Motor neuron (in vitro differentiated cells): ENCODE data around the gene BMX. TPM values are rescaled to one million over a fixed set of nuclear protein-coding genes. Genes with fewer than 3 reads are reported as not detected.

Source experiments
- ATAC-seq, 8 experiments: fragments of 200-7000 bp; cut with Tn5 transposase; replicated peaks in 6 of 8; 2 replicates each; pipeline ENCODE4 v1.8.0; 2021; ENCODE audit warnings: mild to moderate bottlenecking in 8 of 8, moderate library complexity in 8 of 8
- H3K27ac ChIP-seq, 2 donors: fragments of 250-450 bp; sonication (Bioruptor Pico); 2 replicates each; pipeline ENCODE4 v1.9.0; 2021; ENCODE audit warnings: antibody characterized with exemption in 2 of 2, mild to moderate bottlenecking in 2 of 2, moderate library complexity in 1 of 2
- H3K4me1 ChIP-seq, 2 donors: fragments of 250-450 bp; sonication (Bioruptor Pico); replicated peaks in 1 of 2; 2 replicates each; pipeline ENCODE4 v1.6.1; 2021; ENCODE audit warnings: antibody characterized with exemption in 2 of 2, mild to moderate bottlenecking in 2 of 2, moderate library complexity in 1 of 2
- H3K4me3 ChIP-seq, 5 donors: fragments of 250-450 bp; sonication (Bioruptor Pico); 2 replicates each; pipeline ENCODE4 v1.9.0; 2021; ENCODE audit warnings: antibody characterized with exemption in 5 of 5, mild to moderate bottlenecking in 5 of 5, moderate library complexity in 4 of 5
- WGBS, 10 experiments: fragments of 450-650 bp; shearing (Covaris generic); methylation state at CpG; one replicate each; pipeline ENCODE4 v1.0.0; 2022; 5-methylcytosine and 5-hydroxymethylcytosine counted together
- in situ Hi-C, 9 experiments: fragments of 400-800 bp; cut with MboI; loops; one replicate each; pipeline ENCODE4 v1.15.0; 2021; ENCODE audit warnings: low sequenced_read_pairs in 9 of 9, low pct_unique_long_range_greater_than_20kb in 2 of 9; ENCODE audit not compliant: unreplicated experiment in 9 of 9
- total RNA-seq, 8 experiments: library from RNA; unstranded; fragments of 300-600 nt; gene quantifications; 2 replicates each; pipeline versions ENCODE4 v1.2.3 to v1.2.4, GENCODE V29; 2022

BMX gene
- total RNA-seq, 8 experiments from 2014 or later, result 0.05 to 1.4 (median 0.18) TPM; not detected in 4

DNA sequence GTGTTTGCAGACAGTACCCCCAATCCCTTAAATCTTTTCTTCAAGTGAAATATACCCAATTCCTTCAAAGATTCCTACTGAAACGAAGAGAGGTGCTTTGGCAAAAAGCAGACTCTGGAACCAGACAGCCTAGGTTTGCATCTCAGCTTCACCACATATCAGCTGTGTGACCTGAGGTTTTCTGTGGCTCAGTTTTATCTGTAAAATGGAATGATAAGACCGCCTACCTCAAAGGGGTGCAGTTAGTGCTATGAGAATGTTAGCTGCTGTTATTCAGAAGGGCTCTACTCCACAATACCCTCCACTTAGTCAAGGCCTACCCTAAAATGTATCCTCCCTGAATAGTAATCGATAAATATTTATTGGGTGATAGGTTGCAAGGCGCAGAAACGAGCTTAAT lies 8.1 kb upstream of the BMX start:
- in situ Hi-C loops, result loop anchor here in 1 of 9 experiments (25.0 kb wide), 1 partner anchor 170 kb away; the partner anchor contains the start of gene CLTRN
- peak overlapping the region; percentile 30 to 56 (median 40) for H3K4me3 ChIP-seq

DNA sequence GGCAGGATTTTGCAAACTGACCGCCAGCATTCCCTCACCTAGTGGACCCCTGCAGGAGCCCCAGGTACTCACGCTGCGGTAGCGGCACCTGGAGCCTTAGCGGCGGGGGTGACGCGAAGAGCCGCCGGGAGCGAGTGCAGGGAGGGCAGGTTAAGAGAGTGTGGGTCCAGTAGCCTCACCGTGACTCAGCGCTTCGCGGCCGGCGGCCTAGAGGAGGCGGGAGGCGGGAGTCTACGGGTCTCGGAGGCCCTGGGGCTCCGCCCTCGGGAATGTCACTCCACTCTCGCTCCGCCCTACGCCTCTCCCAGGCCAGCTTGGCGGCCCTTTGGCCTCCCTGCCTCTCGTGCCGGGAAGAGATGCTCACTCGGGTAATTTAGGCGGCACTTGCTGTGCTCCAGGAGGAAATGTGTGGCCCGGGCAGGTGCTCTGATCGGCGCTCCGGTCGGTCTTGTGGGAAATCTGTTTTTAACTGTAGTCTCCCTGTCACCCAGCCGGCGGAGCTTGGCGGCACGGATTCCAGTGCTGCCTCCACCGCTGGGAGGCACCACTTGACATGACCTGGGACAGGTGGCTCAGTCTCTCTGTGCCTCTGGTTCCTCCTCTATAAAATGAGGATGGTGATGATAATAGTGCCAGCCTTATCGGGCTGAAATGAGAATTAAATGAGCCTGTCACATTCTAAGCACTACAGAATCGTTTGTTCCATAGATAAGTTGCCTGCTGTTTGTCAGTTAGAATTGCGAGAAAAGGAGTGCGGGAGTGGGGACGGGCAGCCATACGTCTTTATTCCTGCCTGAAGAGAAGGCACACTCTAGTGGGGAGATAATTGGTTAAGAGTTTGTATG lies 7.3 kb upstream of the BMX start, which contains the start of gene PIR:
TSS of gene PIR (minus strand) at position 216 of the 845 bp plus-strand sequence. CDS start 2,076 bp downstream, outside the sequence.
- 0 to 93% (median 20%) methylated on average over 1 to 20 of the region's 47 CpGs; no CpG with 5 or more reads in 5 of the 10 experiments for WGBS, 10 experiments
- in situ Hi-C loops, result loop anchor here in 1 of 9 experiments (25.0 kb wide), 1 partner anchor 169 kb away; the partner anchor contains the start of gene CLTRN
- ATAC-seq, result peak; percentile 99
- Histone ChIP-seq H3K4me3 (peak within 1 kb of the TSS; percentile 30 to 56 (median 40)), H3K4me1 (peaks cover 0 to 4% of the 10 kb centered on the region in 2 donors), H3K27ac (peak within 1 kb of the TSS in 1 of 2 donors; percentile 60)

More for the DNA sequence above, 8.1 kb upstream of the BMX start:
- WGBS, 10 experiments, result 33 to 100% (median 52%) methylated on average over 1 to 4 of the region's 5 CpGs; no CpG with 5 or more reads in 6 of the 10 experiments
- H3K27ac ChIP-seq, result no peak overlapping the region
- H3K4me1 ChIP-seq, result peaks cover 0 to 4% of the 10 kb centered on the region in 2 donors
- no peak for ATAC-seq

DNA sequence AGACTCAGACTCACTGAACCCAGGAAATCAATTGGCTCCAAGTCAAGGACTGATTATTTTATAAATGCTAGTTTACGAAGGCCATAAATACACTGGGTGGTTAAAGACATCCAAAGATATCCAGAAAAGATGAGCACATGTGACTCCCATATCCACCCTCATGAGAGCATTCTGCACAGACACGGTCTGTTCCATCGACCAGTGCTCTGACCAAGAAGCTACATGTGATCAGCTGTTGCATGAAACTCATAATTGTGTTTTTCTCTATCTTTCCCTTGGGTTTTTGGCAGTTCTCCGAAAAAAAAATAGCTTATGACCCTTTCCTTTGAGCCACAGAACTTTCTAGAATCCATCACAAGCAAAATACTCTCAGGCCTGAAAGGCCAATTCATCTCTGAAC lies 4.8 kb upstream of the BMX start:
- peaks cover 0 to 4% of the 10 kb centered on the region in 2 donors for H3K4me1 ChIP-seq
- ATAC-seq, result no peak
- in situ Hi-C loops, result loop anchor here in 1 of 9 experiments (25.0 kb wide), 1 partner anchor 166 kb away; the partner anchor contains the start of gene CLTRN
- no peak overlapping the region for H3K4me3 ChIP-seq
- WGBS, 10 experiments, result 0 to 100% (median 90%) methylated on average over 1 to 4 of the region's 4 CpGs; no CpG with 5 or more reads in 2 of the 10 experiments
- no peak overlapping the region for H3K27ac ChIP-seq

DNA sequence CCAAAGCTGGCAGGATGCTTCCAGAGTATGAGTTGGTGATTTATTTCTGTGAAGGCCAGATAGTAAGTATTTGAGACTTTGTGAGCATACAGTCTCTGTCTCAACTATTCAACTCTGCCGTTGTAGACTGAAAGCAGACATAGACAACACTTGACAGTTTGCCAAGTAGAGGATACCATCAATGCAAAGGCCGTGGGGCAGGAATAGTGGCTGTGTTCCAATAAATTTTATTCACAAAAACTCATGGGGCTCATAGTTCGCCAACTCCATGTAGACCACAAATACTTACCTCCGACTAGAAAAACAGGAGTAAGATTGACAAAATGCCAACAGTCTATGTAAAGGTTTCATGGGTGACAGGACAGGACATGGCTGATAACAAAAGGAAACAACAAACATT lies 3.8 kb upstream of the BMX start:
- no peak overlapping the region for H3K27ac ChIP-seq
- in situ Hi-C loops, result loop anchor here in 1 of 9 experiments (25.0 kb wide), 1 partner anchor 165 kb away; the partner anchor contains the start of gene CLTRN
- H3K4me1 ChIP-seq, result peaks cover 0 to 4% of the 10 kb centered on the region in 2 donors
- no peak for ATAC-seq
- H3K4me3 ChIP-seq, result no peak overlapping the region
- 0 to 100% (median 84%) methylated on average over 1 to 3 of the region's 4 CpGs; no CpG with 5 or more reads in 6 of the 10 experiments for WGBS, 10 experiments

DNA sequence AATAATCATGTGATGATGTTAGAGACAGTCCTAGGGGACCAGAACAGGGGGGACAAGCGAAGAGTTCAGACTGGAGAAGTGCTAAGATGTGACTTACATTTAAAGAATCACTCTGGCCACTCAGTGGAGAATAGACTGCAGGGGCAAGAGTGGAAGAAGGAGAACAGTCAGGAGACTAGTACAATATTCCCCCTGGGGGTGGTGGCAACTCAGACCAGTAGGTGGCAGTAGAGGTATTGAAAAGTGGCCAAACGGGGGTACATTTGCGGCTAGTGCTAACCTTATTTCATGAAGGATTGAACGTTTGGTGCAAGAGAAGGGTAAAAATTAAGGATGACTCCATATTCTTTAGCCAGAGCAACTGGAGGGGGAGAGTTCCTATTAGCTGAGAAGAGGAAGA lies 2.7 kb upstream of the BMX start:
- 0 to 20% (median 0%) methylated on average over 1 of the region's 4 CpGs; no CpG with 5 or more reads in 7 of the 10 experiments for WGBS, 10 experiments
- no peak overlapping the region for H3K27ac ChIP-seq
- H3K4me1 ChIP-seq, result peaks cover 0 to 4% of the 10 kb centered on the region in 2 donors
- in situ Hi-C loops, result loop anchor here in 1 of 9 experiments (25.0 kb wide), 1 partner anchor 164 kb away; the partner anchor contains the start of gene CLTRN
- peak in 3 of 8 experiments; percentile 14 to 42 (median 29) for ATAC-seq
- no peak overlapping the region for H3K4me3 ChIP-seq

DNA sequence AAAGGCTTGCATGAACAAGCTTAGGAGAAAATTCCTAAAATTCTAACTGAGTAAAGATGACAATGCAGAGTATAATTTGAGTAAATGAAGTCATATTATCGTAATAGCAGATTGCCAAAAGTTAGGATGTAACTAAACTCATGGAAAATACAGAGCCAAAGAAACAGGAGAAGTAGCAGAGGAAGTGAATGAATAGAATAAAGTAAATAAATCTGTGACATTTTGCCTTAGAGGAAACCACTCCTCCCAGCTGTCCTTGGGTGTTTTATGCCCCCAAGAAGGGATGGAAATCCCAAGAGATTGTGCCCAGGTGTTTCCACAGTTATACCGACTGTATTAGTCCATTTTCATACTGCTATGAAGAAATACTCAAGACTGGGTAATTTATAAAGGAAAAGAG lies 1.9 kb upstream of the BMX start:
- ATAC-seq, result no peak
- in situ Hi-C loops, result loop anchor here in 1 of 9 experiments (25.0 kb wide), 1 partner anchor 164 kb away; the partner anchor contains the start of gene CLTRN

DNA sequence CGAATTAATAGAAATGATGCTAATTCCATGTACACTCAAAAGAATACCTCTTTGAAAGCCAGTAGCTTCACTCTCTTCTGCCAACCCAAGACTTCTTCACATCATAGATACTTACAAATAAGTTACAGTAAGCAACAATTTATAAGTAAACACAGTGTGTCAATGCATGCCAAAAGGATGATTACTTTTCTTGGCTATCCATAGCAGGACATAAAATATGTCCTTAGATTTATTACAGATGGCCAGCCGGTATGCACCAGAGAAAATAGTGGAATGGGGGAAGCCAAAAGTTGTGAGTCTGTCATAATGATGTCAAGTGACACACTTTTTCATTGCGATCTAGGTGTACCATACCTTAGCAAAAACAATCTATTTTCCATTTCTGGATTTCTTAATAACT lies 631 bp upstream of the BMX start:
- Histone ChIP-seq H3K27ac (no peak overlapping the region), H3K4me1 (no peaks in the 10 kb centered on the region), H3K4me3 (no peak overlapping the region)
- 33 to 100% (median 89%) methylated on average over 1 to 3 of the region's 3 CpGs; no CpG with 5 or more reads in 6 of the 10 experiments for WGBS, 10 experiments
- ATAC-seq, result no peak
- in situ Hi-C loops, result loop anchor here in 1 of 9 experiments (25.0 kb wide), 1 partner anchor 162 kb away; the partner anchor contains the start of gene CLTRN

More for the DNA sequence above, 1.9 kb upstream of the BMX start:
- Histone ChIP-seq H3K27ac (no peak overlapping the region), H3K4me3 (no peak overlapping the region), H3K4me1 (peaks cover 0 to under 1% of the 10 kb centered on the region in 2 donors)
- WGBS, 10 experiments, result 44 to 96% (median 63%) methylated on average over 1 to 2 of the region's 2 CpGs; no CpG with 5 or more reads in 6 of the 10 experiments

DNA sequence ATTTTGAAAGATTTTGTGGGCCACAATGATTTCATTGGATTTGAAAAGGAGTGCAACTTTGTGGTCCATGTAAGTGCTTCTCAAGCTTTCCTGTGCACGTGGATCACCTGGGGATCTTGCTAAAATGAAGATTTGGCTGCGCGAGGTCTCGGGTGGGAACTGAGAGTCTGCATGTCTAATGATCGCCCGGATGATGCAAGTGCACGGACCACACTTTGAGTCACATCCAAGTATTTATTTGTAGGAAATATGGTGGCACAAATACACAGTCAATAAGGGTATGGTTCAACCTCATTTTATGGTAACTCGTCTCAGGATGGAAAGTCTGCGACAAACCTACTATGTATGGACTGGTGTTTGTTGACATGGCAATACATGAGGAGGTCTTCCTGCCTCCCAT lies 899 bp downstream of the BMX start:
- no peaks in the 10 kb centered on the region for H3K4me1 ChIP-seq
- no peak overlapping the region for H3K4me3 ChIP-seq
- ATAC-seq, result no peak
- no peak overlapping the region for H3K27ac ChIP-seq
- in situ Hi-C loops, result no loop called here
- 40 to 94% (median 91%) methylated on average over 1 to 4 of the region's 9 CpGs; no CpG with 5 or more reads in 7 of the 10 experiments for WGBS, 10 experiments

DNA sequence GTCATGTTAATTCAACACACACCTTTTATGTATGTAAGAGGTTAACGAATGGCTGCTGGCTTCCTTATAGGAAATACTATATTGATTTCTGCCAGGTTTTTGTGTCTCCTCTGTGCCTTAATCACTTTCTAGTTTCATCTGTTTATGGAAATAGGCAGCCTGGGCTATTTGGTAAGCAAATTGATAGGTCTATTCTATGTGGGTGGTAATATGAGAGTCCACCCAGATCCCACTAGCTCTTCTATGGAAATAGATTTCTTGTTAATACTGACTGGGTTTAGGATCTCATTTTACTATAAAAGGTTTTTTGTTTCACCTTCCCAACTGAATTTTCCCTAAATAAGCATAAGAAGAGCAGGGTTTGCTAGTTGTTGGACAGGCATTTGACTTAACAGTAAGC lies 4.1 kb downstream of the BMX start:
- no peak overlapping the region for H3K4me3 ChIP-seq
- in situ Hi-C loops, result no loop called here
- peak in 3 of 8 experiments; percentile 57 to 82 (median 73) for ATAC-seq
- WGBS, 10 experiments, result 50 to 100% (median 80%) methylated on average over 1 of the region's 1 CpG; no CpG with 5 or more reads in 7 of the 10 experiments
- no peaks in the 10 kb centered on the region for H3K4me1 ChIP-seq
- H3K27ac ChIP-seq, result no peak overlapping the region

DNA sequence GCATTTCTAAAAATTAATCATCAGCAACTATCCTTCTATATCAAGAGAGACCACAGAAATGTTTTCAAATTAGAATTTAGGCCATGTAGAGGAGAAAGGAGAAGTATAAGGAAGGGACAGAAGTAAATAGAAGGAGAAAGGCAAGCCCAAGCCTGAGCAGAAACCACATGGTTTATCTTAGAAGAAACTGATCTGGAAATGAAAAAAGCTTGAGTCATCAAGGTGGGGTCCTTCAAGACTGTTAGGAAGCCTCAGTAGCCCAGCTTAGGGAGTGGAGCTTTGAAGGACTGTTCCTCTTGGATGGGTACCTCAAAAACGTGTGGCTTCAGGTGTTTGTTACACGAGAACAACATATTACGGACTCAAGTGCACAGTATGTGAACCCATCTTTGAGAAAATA lies 4.5 kb downstream of the BMX start:
- ATAC-seq, result peak in 3 of 8 experiments; percentile 73 to 93 (median 90)

DNA sequence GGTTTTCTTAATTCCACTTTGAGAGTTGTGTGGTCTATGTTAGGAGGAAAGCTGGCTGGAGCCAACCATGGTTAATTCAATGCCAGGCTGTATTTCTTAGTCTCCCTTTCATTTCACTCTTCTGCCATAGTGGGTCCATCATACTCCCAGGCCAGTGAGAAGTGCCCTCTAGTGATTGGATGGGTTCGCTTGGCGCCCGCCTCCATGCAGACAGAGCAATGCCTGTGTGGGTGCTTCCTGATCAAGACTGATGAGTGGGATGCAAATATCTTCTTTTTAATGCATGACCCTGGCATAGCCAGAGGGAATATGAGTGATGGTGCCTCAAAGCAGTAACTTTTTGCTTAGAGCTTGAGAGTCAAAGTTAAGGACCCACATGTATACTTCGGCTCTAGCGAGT lies 6.4 kb downstream of the BMX start:
- Histone ChIP-seq H3K4me3 (no peak overlapping the region), H3K27ac (no peak overlapping the region), H3K4me1 (no peaks in the 10 kb centered on the region)
- ATAC-seq, result no peak
- in situ Hi-C loops, result no loop called here
- 80 to 100% (median 100%) methylated on average over 1 to 3 of the region's 5 CpGs; no CpG with 5 or more reads in 5 of the 10 experiments for WGBS, 10 experiments

More for the DNA sequence above, 4.5 kb downstream of the BMX start:
- no peaks in the 10 kb centered on the region for H3K4me1 ChIP-seq
- H3K27ac ChIP-seq, result no peak overlapping the region
- in situ Hi-C loops, result no loop called here
- whole genome bisulfite sequencing, 10 experiments, result 33 to 80% (median 59%) methylated on average over 1 to 3 of the region's 3 CpGs; no CpG with 5 or more reads in 7 of the 10 experiments
- no peak overlapping the region for H3K4me3 ChIP-seq

DNA sequence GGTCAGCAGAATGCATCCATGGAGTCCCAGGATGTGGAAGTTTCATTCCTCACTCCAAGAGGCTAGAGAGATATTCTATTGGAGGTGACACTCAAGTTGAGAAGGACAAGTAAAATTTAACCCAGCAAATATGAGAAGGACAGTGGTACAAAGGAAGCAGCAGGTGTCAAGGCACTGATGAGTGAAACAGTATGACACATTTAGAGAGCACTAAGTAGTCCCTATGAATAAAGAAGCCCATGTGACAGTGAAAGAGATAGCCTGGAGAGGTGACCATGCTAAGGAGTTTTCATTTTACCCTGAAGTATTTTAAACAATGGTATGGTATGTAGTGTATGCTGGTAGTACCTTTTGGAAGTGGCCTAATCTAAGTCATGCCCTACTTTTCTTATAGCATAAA lies 9.2 kb downstream of the BMX start:
- Histone ChIP-seq H3K27ac (no peak overlapping the region), H3K4me1 (no peaks in the 10 kb centered on the region), H3K4me3 (no peak overlapping the region)
- ATAC-seq, result no peak
- in situ Hi-C loops, result no loop called here

DNA sequence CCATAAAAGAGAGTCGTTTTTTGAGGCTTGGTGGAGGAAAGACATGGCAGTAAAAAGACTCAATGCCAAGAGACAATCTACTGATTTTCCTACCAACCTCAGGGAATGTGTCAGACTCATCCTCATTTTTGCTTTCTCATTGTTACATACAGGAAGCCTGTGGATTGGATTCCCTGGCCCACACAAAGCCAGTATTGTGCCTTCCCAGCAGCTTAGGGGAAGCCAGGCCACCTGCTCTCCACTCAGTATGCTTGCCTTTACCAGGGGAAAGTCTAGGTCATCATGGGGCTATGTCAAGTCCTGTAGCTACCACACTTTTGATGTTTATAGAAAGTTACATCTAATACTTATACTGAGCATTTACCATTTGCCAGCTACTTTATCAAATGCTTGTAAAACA lies 11.0 kb downstream of the BMX start:
- no peaks in the 10 kb centered on the region for H3K4me1 ChIP-seq
- in situ Hi-C loops, result no loop called here
- H3K4me3 ChIP-seq, result no peak overlapping the region
- WGBS, 10 experiments, result 0 to 50% (median 19%) methylated on average over 1 of the region's 1 CpG; no CpG with 5 or more reads in 4 of the 10 experiments
- ATAC-seq, result peak in 2 of 8 experiments; percentile 24 to 53
- H3K27ac ChIP-seq, result no peak overlapping the region
